Stomach (tissue), 9 donors: ENCODE data around the gene AKAP13. TPM values are rescaled to one million over a fixed set of nuclear protein-coding genes. Genes with fewer than 3 reads are reported as not detected.
A peak's percentile ranks its signal among the peaks of the same experiment; 100 is the strongest.
"Not testable (repeated sequence)": the region's sequence is repeated elsewhere in the genome, so short reads cannot be mapped to it uniquely, and the experiment has no call there.

Source experiments
- DNase-seq, 2 donors: peaks; one replicate each; pipeline versions ENCODE4 v3.0.0 to v3.0.0-alpha.2; 2013 to 2019
- H3K27ac ChIP-seq, 5 donors: fragments of 200-600 bp in 4 of 5; sonication (generic) in 4 of 5; one replicate each; pipeline ENCODE4 v1.5.1; 2013 to 2019; ENCODE audit warnings: mild to moderate bottlenecking in 1 of 5, moderate library complexity in 1 of 5
- H3K27me3 ChIP-seq, 3 donors: fragments of 200-600 bp; sonication (generic); one replicate each; pipeline ENCODE4 v1.5.1; 2017 to 2019; ENCODE audit warnings: mixed run types in 1 of 3
- H3K36me3 ChIP-seq, 4 donors: fragments of 200-600 bp; sonication (generic); 1 replicate in 3 of 4; 2 replicates in 1 of 4; pipeline ENCODE4 v1.5.1; 2016 to 2019
- H3K4me1 ChIP-seq, 4 donors: fragments of 200-600 bp; sonication (generic); one replicate each; pipeline ENCODE4 v1.5.1; 2016 to 2019
- H3K4me3 ChIP-seq, 4 donors: fragments of 200-600 bp; sonication (generic) in 3 of 4; one replicate each; pipeline ENCODE4 v1.5.1; 2016 to 2019; ENCODE audit warnings: mild to moderate bottlenecking in 1 of 4
- H3K9me3 ChIP-seq, 4 donors: fragments of 200-600 bp; sonication (generic); one replicate each; pipeline ENCODE4 v1.5.1; 2016 to 2019
- EP300 ChIP-seq: sonication (generic); formaldehyde crosslinking; IDR thresholded peaks from one replicate; pipeline ENCODE4 v1.6.1; 2017; ENCODE audit warnings: antibody characterized with exemption
- POLR2A ChIP-seq, 4 donors: fragments of 450-650 bp; IDR thresholded peaks; one replicate each; pipeline ENCODE4 v1.6.1; 2016; ENCODE audit warnings: antibody characterized with exemption in 4 of 4, control low read depth in 2 of 4, mild to moderate bottlenecking in 1 of 4, moderate library complexity in 1 of 4
- POLR2AphosphoS5 ChIP-seq, 3 donors: sonication (generic); formaldehyde crosslinking; IDR thresholded peaks; one replicate each; pipeline ENCODE4 v1.6.1; 2016; ENCODE audit warnings: antibody characterized with exemption in 3 of 3
- WGBS, 5 donors: extraction: QIAGEN DNeasy Blood & Tissue Kit in 3 of 5; methylation state at CpG; one replicate each; pipeline versions ENCODE4 v1.1.5 to v1.1.7; 2013 to 2018; 5-methylcytosine and 5-hydroxymethylcytosine counted together
- intact Hi-C: fragments of 100-400 bp; cut with DNase I; formaldehyde crosslinking; loops from one replicate; pipeline ENCODE4 v1.15.1; 2023; ENCODE audit warnings: low total_unique reads
- polyA plus RNA-seq, 3 donors: library from polyadenylated mRNA; stranded (reverse); fragments of 200-250 nt; gene quantifications; one replicate each; pipeline ENCODE4 v1.2.3, GENCODE V29; 2013
- small RNA-seq, 4 donors: library from RNA; depleted of rRNA; stranded (forward); fragments of <200 nt; gene quantifications; one replicate each; pipeline ENCODE3, GENCODE V24; 2016
- total RNA-seq, 5 donors: library from RNA; depleted of rRNA; stranded (reverse); fragments of >200 nt; gene quantifications; one replicate each; pipeline versions ENCODE4 v1.1.0 to v1.2.3, GENCODE V29; 2014 to 2016
- TF ChIP-seq, protein P1 (sequence below), 7 experiments: fragments of 450-650 bp in 4 of 7; fragments of 200-600 bp in 3 of 7; sonication (generic) in 3 of 7; IDR thresholded peaks; one replicate each; pipeline ENCODE4 v1.5.1; 2016 to 2019; ENCODE audit warnings: antibody characterized with exemption in 7 of 7, control low read depth in 2 of 7, mild to moderate bottlenecking in 1 of 7
- donor health status: healthy with polysubstance abuse.
- donor health status: Bipolar disorder and iron deficiency.
- donor health status: healthy.

AKAP13 gene
- total and polyA plus RNA-seq, 8 donors = 33.1 to 395 (median 138) TPM

DNA sequence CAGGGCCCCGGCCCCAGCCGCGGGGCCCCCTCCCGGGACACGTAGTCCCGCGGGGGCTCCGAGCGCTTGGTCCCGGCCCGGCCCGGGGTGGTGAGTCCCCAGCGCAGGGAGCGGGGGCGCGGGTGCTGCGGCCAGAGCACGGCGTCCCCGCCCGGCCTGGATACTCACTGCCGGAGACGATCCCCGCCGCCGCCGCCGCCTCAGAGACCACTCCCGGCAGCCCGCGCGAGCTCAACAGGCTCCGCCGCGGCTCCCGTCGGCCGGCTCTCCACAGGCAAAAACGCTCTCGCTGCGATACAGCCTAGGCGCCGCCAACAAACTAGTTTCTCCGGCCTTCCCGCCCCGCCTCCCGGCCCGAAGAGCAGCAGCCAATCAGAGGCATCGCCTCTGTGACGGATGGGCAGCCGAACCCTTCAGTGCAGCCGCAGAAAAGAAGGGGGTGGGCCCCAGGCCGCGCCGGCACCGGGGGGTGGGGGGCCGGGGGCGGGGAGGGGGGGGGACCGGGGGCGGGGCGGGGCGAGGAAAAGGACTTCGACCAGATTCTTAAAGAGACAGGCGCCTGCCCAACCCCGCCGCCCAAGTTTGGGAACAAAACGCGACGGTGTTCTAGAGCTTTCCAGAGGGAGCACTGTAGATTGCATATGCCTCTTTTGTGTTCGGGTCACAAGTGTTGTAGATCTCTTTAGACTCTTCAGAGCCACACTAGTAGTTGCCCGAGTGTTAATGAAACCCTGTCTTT, 414.4 kb downstream of the AKAP13 start, which contains the start of gene KLHL25:
KLHL25 (minus strand) TSS at position 328 of the 739 bp plus-strand sequence. CDS start 25,115 bp downstream, outside the sequence.
- H3K9me3 ChIP-seq = no peaks in the 10 kb centered on the region
- 0 to 1% (median 0%) methylated on average over 13 to 71 of the region's 71 CpGs for WGBS, 5 donors
- H3K4me1 ChIP-seq = peaks cover 26 to 38% (median 36%) of the 10 kb centered on the region in 4 donors
- no peaks in the 10 kb centered on the region for H3K36me3 ChIP-seq
- intact Hi-C loops = no loop called here
- H3K4me3 ChIP-seq = peak within 1 kb of the TSS; percentile 88 to 95 (median 92)
- H3K27ac ChIP-seq = peak within 1 kb of the TSS; percentile 90 to 98 (median 92)
- TF ChIP-seq POLR2A (IDR thresholded peaks at IDR 0.05) = peak in 1 of 4 donors; percentile 65
- peak; percentile 65 to 87 (median 85) for TF ChIP-seq POLR2AphosphoS5 (IDR thresholded peaks at IDR 0.05)
- TF ChIP-seq EP300 = no peak
- TF ChIP-seq, protein P1, sequence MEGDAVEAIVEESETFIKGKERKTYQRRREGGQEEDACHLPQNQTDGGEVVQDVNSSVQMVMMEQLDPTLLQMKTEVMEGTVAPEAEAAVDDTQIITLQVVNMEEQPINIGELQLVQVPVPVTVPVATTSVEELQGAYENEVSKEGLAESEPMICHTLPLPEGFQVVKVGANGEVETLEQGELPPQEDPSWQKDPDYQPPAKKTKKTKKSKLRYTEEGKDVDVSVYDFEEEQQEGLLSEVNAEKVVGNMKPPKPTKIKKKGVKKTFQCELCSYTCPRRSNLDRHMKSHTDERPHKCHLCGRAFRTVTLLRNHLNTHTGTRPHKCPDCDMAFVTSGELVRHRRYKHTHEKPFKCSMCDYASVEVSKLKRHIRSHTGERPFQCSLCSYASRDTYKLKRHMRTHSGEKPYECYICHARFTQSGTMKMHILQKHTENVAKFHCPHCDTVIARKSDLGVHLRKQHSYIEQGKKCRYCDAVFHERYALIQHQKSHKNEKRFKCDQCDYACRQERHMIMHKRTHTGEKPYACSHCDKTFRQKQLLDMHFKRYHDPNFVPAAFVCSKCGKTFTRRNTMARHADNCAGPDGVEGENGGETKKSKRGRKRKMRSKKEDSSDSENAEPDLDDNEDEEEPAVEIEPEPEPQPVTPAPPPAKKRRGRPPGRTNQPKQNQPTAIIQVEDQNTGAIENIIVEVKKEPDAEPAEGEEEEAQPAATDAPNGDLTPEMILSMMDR (IDR thresholded peaks at IDR 0.05) = no peak
- H3K27me3 ChIP-seq = no peaks in the 10 kb centered on the region
- DNase-seq = peak; percentile 95 to 98

DNA sequence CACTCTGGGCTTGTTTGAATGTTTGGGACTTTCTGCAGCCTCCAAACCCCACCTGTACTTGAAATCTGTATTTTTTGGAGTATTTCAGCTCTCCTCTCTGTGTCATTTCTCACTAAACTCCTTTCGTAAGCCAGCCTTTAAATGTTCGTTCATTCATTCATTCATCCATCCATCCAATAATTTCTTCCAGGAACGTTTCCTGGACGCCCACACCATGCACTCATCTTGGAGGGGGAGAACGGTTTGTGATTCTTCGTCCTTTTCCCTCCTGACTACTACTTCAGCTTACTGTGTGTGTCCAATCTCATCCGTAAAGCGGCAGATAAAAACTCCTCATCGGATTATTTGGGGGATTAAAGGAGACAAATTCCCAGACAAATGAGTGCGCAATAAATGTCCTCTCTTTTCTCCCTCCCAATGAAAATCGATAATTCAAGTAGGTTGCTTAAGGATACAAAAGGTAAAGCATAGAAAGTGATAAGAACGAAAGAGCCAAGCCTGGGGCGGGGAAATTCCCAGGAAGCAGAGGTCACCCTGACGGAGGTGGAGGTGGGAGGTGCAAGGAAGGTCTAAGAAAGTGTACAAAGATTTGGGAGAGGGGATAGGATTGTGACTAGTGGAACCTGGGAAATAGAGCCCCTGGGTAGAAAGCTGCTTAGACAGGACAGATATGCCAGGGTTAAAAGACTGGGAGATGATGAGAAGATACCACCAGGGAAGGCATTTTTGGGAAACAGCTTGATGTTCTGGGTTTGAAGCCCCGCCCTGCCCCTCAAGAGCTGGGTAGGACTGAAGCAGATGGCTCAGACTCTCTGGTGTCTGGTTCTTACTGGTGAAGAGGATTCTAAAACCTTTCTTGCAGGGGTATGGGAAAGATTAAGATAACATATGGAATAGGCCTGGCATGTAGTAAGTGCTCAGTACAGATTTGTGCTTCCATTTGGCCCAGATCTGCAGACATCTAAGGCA, 415.2 kb downstream of the AKAP13 start:
- TF ChIP-seq, protein P1 (IDR thresholded peaks at IDR 0.05) = no peak
- TF ChIP-seq EP300 = no peak
- no peak for TF ChIP-seq POLR2A (IDR thresholded peaks at IDR 0.05)
- no peak for TF ChIP-seq POLR2AphosphoS5 (IDR thresholded peaks at IDR 0.05)
- no peaks in the 10 kb centered on the region for H3K27me3 ChIP-seq
- H3K4me1 ChIP-seq = peaks cover 26 to 44% (median 37%) of the 10 kb centered on the region in 4 donors
- no peaks in the 10 kb centered on the region for H3K9me3 ChIP-seq
- 20 to 39% (median 30%) methylated on average over 15 of the region's 15 CpGs for WGBS, 5 donors
- no peaks in the 10 kb centered on the region for H3K36me3 ChIP-seq
- intact Hi-C loops = no loop called here
- peak overlapping the region; percentile 58 to 94 (median 92) for H3K27ac ChIP-seq
- peak overlapping the region; percentile 88 to 95 (median 92) for H3K4me3 ChIP-seq
- DNase-seq = peak; percentile 59 to 62

DNA sequence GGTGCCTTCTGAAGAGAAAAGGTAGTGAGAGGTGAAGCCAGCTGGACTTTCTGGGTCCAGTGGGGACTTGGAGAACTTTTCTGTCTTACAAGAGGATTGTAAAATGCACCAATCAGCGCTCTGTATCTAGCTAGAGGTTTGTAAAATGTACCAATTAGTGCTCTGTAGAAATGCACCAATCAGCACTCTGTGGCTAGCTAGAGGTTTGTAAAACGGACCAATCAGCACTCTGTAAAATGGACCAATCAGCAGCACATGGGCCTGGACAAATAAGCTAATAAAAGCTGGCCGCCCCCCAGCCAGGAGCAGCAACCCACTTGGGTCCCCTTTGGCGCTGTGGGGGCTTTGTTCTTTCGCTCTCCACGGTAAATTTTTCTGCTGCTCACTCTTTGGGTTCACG, 416.0 kb downstream of the AKAP13 start:
- H3K4me3 ChIP-seq, DNase-seq, intact Hi-C loops, H3K9me3 ChIP-seq, H3K36me3 ChIP-seq, H3K27me3 ChIP-seq: not testable (repeated sequence)
- H3K4me1 ChIP-seq = peaks cover 26 to 49% (median 43%) of the 10 kb centered on the region in 4 donors
- WGBS, 5 donors = 81 to 97% (median 89%) methylated on average over 7 of the region's 7 CpGs
- peak overlapping the region in 4 of 5 donors; percentile 90 to 94 (median 92) for H3K27ac ChIP-seq

Small RNAs within 50 kb of the gene (small RNA-seq; reads per million reads assigned to genes)
- 0 reads per million in 4 donors for gene AC021739.1
- 0.10 to 0.98 (median 0.49) reads per million in 4 donors for gene MIR1276
- 0 reads per million in 4 donors for gene RNU6-1280P
- 0 reads per million in 4 donors for gene RNU7-79P
